GM23338 (cell line): Measurements from ENCODE around the gene ZBTB7C.

ENCODE experiments used
- EZH2 ChIP-seq: fragments of 200-600 bp; sonication (generic); IDR thresholded peaks from one replicate; pipeline ENCODE4 v1.8.0; 2017; ENCODE audit warnings: antibody characterized with exemption, mild to moderate bottlenecking, low read depth; ENCODE audit not compliant: unreplicated experiment
- STAT1 ChIP-seq: IDR thresholded peaks from one replicate; pipeline ENCODE4 v1.6.1; 2016; ENCODE audit warnings: antibody characterized with exemption; ENCODE audit not compliant: unreplicated experiment
- TF ChIP-seq, protein P1 (sequence below), 2 experiments: fragments of 200-600 bp in 1 of 2; sonication (generic) in 1 of 2; conservative IDR thresholded peaks; 2 replicates each; pipeline versions ENCODE4 v1.5.1 to v1.6.1; 2016 to 2017; ENCODE audit warnings: antibody characterized with exemption in 2 of 2, low read depth in 2 of 2, mild to moderate bottlenecking in 2 of 2, moderate library complexity in 1 of 2

- no peak for TF ChIP-seq STAT1
- TF ChIP-seq, protein P1, sequence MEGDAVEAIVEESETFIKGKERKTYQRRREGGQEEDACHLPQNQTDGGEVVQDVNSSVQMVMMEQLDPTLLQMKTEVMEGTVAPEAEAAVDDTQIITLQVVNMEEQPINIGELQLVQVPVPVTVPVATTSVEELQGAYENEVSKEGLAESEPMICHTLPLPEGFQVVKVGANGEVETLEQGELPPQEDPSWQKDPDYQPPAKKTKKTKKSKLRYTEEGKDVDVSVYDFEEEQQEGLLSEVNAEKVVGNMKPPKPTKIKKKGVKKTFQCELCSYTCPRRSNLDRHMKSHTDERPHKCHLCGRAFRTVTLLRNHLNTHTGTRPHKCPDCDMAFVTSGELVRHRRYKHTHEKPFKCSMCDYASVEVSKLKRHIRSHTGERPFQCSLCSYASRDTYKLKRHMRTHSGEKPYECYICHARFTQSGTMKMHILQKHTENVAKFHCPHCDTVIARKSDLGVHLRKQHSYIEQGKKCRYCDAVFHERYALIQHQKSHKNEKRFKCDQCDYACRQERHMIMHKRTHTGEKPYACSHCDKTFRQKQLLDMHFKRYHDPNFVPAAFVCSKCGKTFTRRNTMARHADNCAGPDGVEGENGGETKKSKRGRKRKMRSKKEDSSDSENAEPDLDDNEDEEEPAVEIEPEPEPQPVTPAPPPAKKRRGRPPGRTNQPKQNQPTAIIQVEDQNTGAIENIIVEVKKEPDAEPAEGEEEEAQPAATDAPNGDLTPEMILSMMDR (conservative IDR thresholded peaks at IDR 0.05; ENCODE audit: low read depth in 2 of 2): no peak
- TF ChIP-seq EZH2: no peak
These were observed 299.2 kb downstream of the ZBTB7C start for GRCh38 chr18:48109961-48110493.
